ENCODE measurements around the gene DNASE1L1. TPM values are rescaled to one million over a fixed set of nuclear protein-coding genes. Genes with fewer than 3 reads are reported as not detected.
"Not testable (repeated sequence)": the region's sequence is repeated elsewhere in the genome, so short reads cannot be mapped to it uniquely, and the experiment has no call there.

DNASE1L1 gene
- polyA plus RNA-seq, 4 donors, result 10.1 to 16.5 (median 12.0) TPM

DNA sequence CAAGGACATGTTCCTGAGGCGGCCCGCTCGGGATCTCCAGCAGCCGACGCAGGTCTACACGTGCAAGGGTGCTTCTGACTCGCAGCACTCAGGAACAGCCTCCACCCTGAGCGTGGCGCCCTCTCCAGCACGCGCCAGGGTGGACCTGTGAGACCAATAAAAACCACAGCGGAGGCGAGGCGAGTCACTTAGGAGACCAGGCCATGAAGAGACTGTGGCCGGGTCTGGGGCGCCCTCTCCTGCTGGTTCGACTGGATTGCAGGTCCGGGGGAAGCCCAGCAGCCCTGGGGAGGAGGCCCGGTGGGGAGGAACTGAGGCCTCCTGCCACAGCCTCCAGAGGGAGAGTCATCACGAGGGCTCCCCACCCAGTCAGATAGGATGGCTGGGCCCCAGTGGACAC, 21.0 kb downstream of the DNASE1L1 start:
- DNase-seq (ENCODE audit: low read depth in 4 of 4, low spot score in 3 of 4), result not testable (repeated sequence)

DNA sequence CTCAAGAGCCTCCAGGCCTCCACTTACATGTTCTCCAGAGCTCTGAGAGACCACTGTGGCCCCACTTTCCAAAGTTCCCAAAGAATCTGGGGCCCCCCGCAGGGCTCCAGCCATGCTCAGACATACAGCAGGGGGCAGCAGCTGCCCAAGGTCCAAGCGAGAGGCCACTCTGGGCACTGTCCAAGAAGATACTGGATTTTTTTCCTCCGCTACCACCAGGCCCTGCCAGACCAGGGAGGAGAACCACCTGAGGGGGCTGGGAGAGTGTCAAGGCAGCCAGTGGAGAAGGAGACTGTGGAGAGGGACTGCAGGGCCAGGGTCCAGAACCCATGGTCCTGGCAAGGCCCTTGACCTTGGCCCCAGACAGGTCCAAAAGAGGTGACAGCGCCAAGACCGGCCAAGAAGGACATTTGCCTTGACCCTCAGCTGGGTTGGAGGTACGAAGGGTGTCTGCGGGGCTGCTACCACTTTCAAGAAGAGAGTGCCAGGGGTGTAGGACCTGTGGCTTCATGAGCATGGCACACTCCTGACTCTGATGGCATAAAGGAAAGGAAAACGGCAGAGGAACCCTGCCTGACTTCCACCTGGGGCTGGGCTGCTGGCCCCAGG, 24.7 kb downstream of the DNASE1L1 start:
- no peak for DNase-seq (ENCODE audit: low read depth in 4 of 4, low spot score in 3 of 4)

DNA sequence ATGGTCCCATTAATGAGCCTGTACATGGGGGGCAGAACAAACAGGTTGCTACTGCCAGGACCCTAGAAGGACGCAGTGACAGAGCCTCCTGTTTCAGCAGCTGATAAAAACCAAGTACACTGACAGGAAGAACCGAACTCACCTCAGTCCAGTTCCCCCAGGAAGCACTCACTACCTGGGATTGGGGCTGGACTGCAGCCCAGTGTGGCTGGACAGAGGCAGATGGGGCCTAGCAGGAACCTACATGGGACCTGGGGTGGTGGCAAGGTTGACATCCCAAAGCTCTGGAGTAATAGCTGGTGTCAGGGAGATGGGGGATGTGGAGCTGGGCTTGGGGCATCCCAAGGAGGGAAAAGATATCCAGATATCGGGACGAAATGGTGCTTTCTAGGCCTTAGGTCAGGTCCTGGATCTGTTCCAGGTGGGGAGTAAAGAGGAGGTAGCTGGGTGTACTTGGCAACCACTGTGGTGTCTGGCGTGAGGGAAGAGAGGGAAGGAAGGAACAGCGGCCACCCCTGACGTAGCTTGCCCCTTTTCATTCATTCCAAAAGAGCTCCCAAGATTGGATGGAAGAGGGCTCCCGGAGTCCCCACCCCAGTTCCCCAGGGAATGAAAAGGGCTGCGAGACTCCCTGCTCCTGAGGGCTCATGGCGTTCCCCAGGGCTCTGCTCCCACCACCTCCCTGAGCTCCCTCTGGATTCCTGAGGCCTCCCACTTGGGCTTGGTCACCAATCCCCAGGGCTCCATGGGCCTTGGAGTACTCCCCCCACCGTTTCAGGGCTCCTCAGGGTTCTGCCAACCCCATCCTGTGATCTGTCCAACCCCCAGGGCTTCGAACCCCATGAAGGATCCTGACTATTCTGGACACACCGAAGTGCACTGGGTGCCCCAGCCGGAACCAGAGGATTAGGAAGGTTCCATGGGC, 25.4 kb downstream of the DNASE1L1 start:
- no peak for DNase-seq (ENCODE audit: low read depth in 4 of 4, low spot score in 3 of 4)

DNA sequence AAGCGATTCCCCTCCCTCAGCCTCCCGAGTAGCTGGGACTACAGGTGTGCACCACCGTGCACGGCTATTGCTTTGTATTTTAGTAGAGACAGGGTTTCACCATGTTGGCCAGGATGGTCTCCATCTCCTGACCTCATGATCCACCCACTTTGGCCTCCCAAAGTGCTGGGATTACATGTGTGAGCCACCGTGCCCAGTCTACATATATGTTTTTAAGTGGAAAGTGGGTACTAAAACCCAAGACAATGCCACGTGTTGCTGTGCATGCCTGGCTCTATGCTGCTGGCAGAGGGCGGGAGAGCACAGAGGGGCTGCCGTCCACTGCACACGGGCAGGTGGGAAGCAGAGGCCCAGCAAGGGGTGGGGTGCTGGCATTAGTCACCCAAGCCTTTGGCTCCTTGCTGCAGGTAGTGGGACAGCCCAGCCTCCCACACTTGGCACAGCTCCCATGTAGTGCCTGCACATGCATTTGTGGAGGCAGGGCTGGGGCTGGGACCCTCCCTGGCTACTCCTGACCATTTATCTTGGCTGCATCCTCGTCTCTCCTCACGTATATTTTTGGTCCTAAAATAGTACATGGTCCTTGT, 26.5 kb downstream of the DNASE1L1 start:
- no peak for DNase-seq (ENCODE audit: low read depth in 4 of 4, low spot score in 3 of 4)

DNA sequence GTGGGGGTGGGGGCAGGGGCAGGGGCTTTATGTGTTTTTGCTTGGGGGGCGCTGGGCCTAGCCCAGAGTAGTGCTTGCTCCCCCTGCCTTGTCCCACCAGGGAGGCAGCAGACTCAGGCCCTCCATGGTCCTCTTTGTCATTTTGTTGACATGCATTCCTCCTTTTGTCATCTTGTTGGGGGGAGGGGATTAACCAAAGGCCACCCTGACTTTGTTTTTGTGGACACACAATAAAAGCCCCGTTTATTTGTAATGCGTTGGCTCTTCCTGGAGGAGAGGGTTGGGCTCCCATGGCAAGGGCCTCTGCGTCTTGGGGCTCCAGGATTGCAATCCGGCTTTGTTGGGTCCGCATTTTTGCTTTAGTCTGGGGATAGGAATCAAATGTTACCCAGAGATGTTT, 27.8 kb downstream of the DNASE1L1 start:
- DNase-seq (ENCODE audit: low read depth in 4 of 4, low spot score in 3 of 4), result no peak

DNA sequence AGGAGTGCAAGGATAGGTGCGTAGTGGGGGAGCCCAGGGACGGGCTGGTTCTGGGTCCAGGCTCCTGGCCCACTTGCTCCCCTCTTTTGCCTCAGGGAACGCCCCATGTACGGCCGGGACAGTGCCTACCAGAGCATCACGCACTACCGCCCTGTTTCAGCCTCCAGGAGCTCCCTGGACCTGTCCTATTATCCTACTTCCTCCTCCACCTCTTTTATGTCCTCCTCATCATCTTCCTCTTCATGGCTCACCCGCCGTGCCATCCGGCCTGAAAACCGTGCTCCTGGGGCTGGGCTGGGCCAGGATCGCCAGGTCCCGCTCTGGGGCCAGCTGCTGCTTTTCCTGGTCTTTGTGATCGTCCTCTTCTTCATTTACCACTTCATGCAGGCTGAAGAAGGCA, 28.3 kb downstream of the DNASE1L1 start:
- no peak for DNase-seq (ENCODE audit: low read depth in 4 of 4, low spot score in 3 of 4)

DNA sequence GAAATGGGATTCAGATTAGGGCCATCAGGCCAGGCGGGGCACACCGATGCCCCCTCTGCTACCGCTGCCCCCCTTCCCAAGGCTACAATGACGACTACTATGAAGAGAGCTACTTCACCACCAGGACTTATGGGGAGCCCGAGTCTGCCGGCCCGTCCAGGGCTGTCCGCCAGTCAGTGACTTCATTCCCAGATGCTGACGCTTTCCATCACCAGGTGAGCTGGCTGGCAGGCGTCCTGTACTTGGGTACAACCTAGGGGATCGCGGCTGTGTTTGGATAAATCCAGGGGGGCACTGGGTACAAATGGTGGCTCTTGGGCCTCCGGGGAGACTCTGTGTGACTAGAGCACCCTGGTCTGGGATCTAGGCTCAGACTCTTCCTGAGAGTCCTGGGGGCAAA, 28.9 kb downstream of the DNASE1L1 start:
- no peak for DNase-seq (ENCODE audit: low read depth in 4 of 4, low spot score in 3 of 4)

DNA sequence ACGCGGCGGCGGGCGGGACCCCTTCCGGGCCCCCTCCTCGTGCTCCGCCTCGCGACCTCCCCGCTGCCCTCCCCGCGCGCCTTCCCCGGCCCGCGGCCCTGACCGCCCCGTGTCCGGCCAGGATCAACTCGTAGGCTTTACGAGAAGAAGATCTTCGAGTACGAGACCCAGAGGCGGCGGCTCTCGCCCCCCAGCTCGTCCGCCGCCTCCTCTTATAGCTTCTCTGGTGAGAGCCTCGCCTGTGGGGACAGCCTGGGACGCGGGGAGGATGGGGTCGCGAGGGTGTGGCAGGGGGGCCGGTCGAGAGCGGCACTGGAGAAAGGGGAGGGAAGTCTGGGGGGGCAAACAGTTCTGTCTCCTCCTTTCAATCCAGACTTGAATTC, 29.5 kb downstream of the DNASE1L1 start:
- DNase-seq (ENCODE audit: low read depth in 4 of 4, low spot score in 3 of 4), result no peak

DNA sequence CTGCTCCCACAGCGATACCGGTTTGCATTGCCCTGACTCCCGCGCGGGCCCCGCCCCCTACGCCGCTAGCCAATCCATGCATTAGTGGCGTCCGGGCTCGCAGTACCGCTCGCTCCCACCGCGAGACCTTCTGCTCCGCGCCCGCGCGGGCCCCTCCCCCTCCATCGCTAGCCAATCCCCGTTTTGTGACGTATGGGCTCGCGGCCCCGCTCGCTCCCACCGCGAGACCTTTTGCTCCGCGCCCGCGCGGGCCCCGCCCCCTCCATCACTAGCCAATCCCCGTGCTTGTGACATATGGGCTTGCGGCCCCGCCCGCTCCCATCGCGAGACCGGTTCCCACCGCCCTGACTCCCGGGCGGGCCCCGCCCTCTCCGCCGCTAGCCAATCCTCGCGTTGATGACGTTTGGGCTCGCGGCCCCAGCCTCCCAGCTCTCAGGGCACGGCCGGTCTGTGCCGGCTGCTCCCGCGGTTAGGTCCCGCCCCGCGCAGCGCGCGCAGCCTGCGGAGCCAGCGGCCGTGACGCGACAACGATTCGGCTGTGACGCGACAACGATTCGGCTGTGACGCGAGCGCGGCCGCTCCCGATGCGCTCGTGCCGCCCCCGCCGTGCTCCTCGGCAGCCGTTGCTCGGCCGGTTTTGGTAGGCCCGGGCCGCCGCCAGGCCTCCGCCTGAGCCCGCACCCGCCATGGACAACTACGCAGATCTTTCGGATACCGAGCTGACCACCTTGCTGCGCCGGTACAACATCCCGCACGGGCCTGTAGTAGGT, 30.1 kb downstream of the DNASE1L1 start, which contains the start of gene EMD:
EMD (plus strand) TSS at position 497 of the 770 bp plus-strand sequence; CDS start at position 687, 190 bp downstream.
- DNase-seq (ENCODE audit: low read depth in 4 of 4, low spot score in 3 of 4), result peak; percentile 83 to 91 (median 88)

DNA sequence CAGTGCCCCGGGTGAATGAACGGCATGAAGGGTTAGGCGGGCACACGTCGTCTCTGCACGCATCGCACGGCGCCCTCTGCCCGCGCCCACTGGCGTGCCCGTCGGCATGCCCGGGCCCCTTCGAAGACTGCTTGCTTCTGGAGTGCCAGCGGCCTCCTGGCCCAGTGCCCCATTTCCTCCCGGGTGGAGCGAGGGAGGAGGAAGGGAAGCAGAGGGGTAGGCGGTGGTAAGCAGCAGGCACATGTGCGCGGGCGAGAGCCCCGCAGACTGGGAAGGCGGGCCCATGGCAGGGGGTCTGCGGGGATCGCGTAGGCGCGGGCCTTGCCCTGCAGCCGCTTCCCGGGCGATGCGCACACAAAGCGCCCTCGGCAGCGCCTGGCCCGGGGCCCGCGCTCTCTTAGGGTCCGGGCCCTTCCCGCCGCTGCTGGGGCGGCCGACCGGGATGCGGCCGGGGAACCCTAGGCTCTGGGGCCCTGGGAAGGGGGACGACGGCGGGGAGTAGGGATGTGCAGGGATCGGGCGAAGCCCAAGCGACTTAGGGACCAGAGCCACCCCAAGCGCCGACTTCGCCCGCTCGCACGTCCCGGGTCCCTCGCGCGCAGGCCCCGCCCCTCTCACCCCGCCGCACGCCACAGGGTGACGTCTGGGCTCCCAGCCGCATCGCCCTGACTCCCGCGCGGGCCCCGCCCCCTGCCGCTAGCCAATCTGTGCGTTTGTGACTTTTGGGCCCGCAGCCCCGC, 30.8 kb downstream of the DNASE1L1 start:
- no peak for DNase-seq (ENCODE audit: low read depth in 4 of 4, low spot score in 3 of 4)

DNA sequence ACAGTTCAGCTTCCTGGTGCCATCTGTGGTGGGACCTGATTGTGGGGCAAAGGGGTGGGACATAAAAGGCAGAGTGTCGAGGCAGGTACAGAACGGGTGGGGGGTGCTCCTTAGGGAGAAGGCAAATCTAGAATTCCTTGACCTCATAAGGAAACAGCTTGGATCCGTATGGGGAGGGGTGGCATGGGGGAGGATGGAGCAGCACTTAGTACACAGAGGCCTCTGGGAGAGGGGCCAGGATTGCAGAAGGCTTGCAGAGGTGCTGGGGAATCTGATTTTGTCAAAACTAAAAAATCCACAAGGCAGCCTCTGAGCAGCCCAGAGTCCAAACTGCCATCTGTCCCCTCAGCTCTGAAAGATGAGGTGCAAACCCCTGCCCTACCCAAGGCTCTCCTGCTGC, 32.3 kb downstream of the DNASE1L1 start:
- no peak for DNase-seq (ENCODE audit: low read depth in 4 of 4, low spot score in 3 of 4)

DNA sequence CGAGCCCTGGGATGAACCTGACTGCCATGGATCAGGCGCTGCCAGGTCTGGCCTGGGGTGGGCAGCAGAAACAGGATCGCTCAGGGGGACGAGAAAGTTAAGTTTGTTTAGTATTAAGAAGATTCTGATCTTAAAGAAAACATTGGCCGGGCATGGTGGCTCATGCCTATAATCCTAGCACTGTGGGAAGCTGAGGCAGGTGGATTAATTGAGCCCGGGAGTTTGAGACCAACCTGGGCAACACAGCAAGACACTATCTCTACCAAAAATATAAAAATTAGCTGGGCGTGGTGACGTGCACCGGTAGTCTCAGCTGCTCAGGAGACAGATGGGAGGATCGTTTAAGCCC, 33.9 kb downstream of the DNASE1L1 start:
- no peak for DNase-seq (ENCODE audit: low read depth in 4 of 4, low spot score in 3 of 4)

DNA sequence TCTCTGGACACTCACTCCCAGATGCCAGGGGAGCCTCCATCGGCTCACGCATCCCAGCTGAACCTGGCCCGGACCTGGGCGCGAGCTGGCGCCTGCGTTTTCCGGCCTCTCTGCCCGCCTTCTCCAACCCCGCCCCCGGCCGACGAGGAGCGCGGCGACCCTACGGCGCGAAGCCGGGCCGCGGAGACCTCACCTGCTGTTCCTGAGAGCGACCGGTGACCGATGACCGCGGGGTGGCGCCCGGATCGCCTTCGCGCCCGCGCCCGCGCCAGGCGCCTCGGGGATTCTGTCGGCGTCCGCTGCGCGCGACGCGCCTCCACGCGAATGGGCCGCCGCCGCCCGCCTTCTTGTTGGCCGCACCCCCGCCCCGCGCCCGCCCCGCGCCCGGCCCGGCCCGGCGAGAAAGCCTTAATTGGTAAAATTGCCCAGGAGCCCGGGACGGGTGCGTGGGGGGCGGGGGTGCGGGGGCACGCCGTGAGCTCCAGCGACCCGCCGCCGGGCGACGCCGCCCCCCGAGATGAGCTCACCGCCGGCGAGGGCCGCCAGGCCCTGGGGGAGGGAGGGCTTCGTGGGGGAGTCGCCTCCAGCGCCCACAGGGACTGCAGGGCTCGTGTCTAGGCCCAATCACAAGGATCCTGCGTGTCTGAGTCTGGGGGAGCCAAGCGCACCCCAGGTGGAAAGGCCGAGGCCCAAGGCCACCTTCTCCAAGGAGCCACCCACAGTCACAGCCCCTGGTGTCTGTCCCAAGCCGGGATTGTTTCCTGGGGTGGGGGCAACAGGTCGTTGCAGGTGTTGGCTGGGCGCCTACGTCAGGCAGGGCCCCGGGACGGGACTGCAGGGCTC, 34.5 kb downstream of the DNASE1L1 start, which contains the start of gene FLNA:
FLNA (minus strand) TSS at position 322 of the 843 bp plus-strand sequence. CDS start 3,389 bp downstream, outside the sequence.
- DNase-seq (ENCODE audit: low read depth in 4 of 4, low spot score in 3 of 4), result no peak

DNA sequence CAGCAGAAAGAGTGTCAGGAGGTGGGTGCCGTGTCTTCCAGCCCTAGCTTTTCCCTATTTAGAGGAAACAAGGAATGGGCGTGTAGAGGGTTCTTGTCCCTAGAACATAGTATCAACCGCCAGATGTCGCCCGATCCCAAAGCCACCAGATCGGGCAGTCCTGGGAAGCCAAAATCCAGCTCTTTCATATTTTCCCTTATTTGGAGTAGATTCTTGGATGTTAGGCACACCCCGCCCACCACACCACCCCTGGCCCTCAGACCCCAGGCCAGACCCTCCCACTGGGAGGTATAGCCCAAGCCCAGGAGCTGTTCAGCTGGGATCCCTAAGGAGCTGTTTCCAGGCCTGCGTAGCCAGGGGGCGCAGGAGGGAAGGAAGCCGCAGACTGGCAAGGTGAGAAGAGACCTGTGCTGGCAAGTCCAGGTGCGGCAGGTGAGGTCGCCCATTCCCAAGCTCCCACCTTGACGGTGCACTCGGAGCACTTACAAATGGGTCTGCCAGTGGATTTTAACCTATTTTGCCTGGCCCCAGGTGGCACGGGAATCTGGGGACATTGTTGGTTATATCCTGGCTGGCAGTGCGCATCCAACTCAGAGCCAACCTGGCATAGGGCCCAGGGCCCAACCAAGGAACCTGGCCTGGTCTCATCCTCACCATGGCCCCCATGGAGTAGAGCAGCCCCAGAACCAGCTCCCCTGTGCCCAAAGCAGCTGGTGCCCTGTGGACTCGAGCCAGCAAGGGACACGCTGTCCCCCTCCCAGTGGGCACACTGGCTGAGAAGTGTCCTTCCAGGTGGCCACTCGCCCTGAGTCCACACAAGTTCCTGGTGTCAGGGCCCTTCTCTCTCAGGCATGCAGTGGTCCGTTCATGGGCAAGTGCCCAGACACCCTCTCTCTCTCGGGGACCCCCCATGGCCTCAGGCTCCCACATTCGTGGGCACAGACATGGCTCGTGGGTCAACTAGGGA, 35.4 kb downstream of the DNASE1L1 start:
- no peak for DNase-seq (ENCODE audit: low read depth in 4 of 4, low spot score in 3 of 4)

DNA sequence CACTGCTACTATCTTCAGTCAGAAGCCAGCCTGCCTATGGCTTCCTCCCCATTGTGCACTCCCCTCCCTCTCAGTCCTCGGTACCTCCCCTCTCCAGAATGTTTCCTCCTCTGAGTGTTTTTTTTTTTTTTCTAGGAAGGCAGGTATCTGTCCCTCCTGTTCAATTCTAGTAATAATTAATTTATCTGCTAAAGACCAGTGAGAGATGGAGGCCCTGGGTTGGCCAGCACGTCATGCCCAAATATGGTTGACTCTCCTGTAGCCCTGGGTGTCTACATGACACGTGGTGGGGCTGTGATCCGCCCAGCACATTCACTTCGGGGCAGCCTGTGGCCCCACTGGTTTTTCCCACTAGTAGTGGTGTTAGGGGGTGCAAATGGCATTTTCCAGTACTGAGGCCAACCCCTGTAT, 36.4 kb downstream of the DNASE1L1 start:
- no peak for DNase-seq (ENCODE audit: low read depth in 4 of 4, low spot score in 3 of 4)

DNA sequence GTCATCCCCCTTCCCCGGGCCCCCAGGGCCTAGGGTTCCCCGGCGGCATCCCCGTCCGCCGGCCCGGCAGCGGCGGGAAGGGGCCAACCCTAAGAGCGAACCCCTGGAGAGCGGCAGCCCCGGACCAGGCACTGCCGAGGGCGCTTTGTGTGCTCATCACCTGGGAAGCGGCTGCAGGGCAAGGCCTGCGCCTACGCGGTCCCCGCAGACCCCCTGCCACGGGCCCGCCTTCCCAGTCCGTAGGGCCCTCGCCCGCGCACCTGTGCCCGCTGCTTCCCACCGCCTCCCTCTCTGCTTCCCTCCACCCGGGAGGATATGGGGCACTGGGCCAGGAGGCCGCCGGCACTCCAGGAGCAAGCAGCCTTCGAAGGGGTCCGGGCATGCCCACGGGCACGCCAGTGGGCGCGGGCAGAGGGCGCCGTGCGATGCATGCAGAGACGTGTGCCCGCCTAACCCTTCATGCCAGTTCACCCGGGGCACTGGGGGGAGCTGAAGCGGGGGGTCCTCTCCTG, 37.2 kb downstream of the DNASE1L1 start:
- no peak for DNase-seq (ENCODE audit: low read depth in 4 of 4, low spot score in 3 of 4)

DNA sequence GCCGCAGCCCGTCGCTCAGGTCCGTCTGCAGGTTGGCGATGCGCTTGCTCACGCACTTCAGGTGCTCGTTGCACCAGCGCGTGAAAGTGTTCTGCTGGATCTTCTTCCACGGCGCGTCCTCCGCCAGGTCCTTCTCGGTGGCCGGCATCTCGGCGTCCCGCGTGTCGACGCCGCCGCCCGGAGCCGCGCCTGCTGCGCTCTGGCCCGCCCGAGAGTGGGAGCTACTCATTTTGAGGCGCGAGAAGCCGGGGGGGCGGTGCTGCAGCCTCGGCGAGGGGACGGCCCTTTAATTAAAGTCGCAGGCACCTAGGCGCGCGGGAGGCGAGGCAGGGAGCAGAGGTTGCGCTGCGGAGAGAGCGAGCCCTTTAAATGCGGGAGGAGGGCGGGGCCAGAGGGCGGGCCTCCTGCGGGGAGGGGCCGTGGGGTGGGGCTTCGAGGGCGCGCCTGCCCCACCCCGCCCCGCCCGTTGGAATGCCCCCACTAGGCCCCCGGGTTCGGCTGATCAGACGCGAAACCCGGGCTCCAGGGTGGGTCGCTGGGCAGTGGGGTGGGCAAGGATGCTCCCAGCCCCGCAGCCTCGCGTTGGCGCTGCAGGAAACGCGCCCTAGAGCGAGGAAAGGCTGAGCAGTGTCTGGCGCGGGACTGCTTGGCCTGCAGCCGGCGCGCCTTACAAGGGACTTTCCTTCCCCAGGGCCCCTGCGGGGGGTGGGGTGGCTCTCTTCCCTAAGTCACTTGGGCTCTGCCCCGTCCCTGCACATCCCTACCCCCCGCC, 37.9 kb downstream of the DNASE1L1 start:
- DNase-seq (ENCODE audit: low read depth in 4 of 4, low spot score in 3 of 4), result peak; percentile 72 to 84 (median 78)
